ENCODE measurements around the gene STXBP4. TPM values are rescaled to one million over a fixed set of nuclear protein-coding genes. Genes with fewer than 3 reads are reported as not detected.

STXBP4 gene
- total RNA-seq, 1 experiment from 2014 or later = 12.0 TPM

GRCh38 chr17:55081559-55081958 is 113.0 kb downstream of the STXBP4 start:
- no peak for TF ChIP-seq ETV6 (CRISPR knock-in tag; IDR thresholded peaks at IDR 0.05)
- TF ChIP-seq ZNF671 (CRISPR knock-in tag; IDR thresholded peaks at IDR 0.05) = no peak
- no peak for TF ChIP-seq MYBL2 (CRISPR knock-in tag; IDR thresholded peaks at IDR 0.05)
- TF ChIP-seq NR2C2 (CRISPR knock-in tag; IDR thresholded peaks at IDR 0.05) = no peak
- DNase-seq (ENCODE audit: low spot score) (no peak), ATAC-seq (no peak)
- Mint-ChIP-seq H3K27ac (no peak overlapping the region), H3K9me3 (no peaks in the 10 kb centered on the region), H3K4me3 (no peak overlapping the region), H3K36me3 (no peaks in the 10 kb centered on the region), H3K4me1 (no peaks in the 10 kb centered on the region), H3K27me3 (ENCODE audit: low read depth) (no peaks in the 10 kb centered on the region)
- CTCF ChIA-PET = interaction anchor here (0.8 kb wide), 1 partner anchor 21 kb away, joined by 3 read pairs; no protein-coding TSS in a partner anchor
- POLR2A ChIA-PET = no interaction called here

- DNase-seq (ENCODE audit: low spot score) = no peak
- POLR2A ChIA-PET = no interaction called here
These were observed 118.1 kb downstream of the STXBP4 start for GRCh38 chr17:55086635-55087058.

More at GRCh38 chr17:55086635-55087058, 118.1 kb downstream of the STXBP4 start:
- no peak for ATAC-seq
- H3K36me3 Mint-ChIP-seq = no peaks in the 10 kb centered on the region
- no peak overlapping the region for H3K4me3 Mint-ChIP-seq
- H3K27ac Mint-ChIP-seq = no peak overlapping the region
- CTCF ChIA-PET = no interaction called here
- H3K4me1 Mint-ChIP-seq = peaks cover 7% of the 10 kb centered on the region
- no peaks in the 10 kb centered on the region for H3K9me3 Mint-ChIP-seq
- no peaks in the 10 kb centered on the region for H3K27me3 Mint-ChIP-seq (ENCODE audit: low read depth)
- TF ChIP-seq E2F1 (CRISPR knock-in tag; IDR thresholded peaks at IDR 0.05) (no peak), TP53 (CRISPR knock-in tag; IDR thresholded peaks at IDR 0.05) (no peak), GABPB1 (CRISPR knock-in tag; IDR thresholded peaks at IDR 0.05) (no peak), ZNF532 (CRISPR knock-in tag; IDR thresholded peaks at IDR 0.05; ENCODE audit: borderline replicate concordance) (no peak), ATF2 (CRISPR knock-in tag; IDR thresholded peaks at IDR 0.05; ENCODE audit: borderline replicate concordance, low read depth) (no peak), RELA (CRISPR knock-in tag; IDR thresholded peaks at IDR 0.05; ENCODE audit: borderline replicate concordance) (no peak), ERG (CRISPR knock-in tag; IDR thresholded peaks at IDR 0.05) (no peak), NR1H2 (CRISPR knock-in tag; IDR thresholded peaks at IDR 0.05) (no peak), NFATC4 (CRISPR knock-in tag; IDR thresholded peaks at IDR 0.05) (no peak), JAZF1 (CRISPR knock-in tag; IDR thresholded peaks at IDR 0.05) (no peak), CTCF (IDR thresholded peaks at IDR 0.05) (no peak), GRHL2 (CRISPR knock-in tag; IDR thresholded peaks at IDR 0.05; ENCODE audit: insufficient replicate concordance, severe bottlenecking) (no peak), TEAD4 (CRISPR knock-in tag; IDR thresholded peaks at IDR 0.05) (no peak), ZSCAN18 (CRISPR knock-in tag; IDR thresholded peaks at IDR 0.05) (no peak), MLX (CRISPR knock-in tag; IDR thresholded peaks at IDR 0.05) (no peak), MXD4 (CRISPR knock-in tag; IDR thresholded peaks at IDR 0.05; ENCODE audit: borderline replicate concordance) (no peak), RORB (CRISPR knock-in tag; IDR thresholded peaks at IDR 0.05) (no peak), ZNF396 (CRISPR knock-in tag; IDR thresholded peaks at IDR 0.05; ENCODE audit: borderline replicate concordance) (no peak), ZNF263 (CRISPR knock-in tag; IDR thresholded peaks at IDR 0.05; ENCODE audit: low read depth) (no peak), ATF3 (CRISPR knock-in tag; conservative IDR thresholded peaks at IDR 0.05) (no peak)

All from WTC11 (cell line).